ENCODE results near the gene PRSS1. TPM values are rescaled to one million over a fixed set of nuclear protein-coding genes. Genes with fewer than 3 reads are reported as not detected.
"Not testable (repeated sequence)": the region's sequence is repeated elsewhere in the genome, so short reads cannot be mapped to it uniquely, and the experiment has no call there.

PRSS1 gene
- under 1 TPM in 1 of 12 donors, not detected in 11; 0.18 TPM for polyA plus RNA-seq (ENCODE audit: insufficient read length in 12 of 12)
- long read RNA-seq, donor 1, result 0 reads
- long read RNA-seq, donor 2, result 0 reads
- long read RNA-seq, donor 3, result 0 reads
- long read RNA-seq, donor 4, result 0 reads
- long read RNA-seq, donor 5, result 0 reads
- long read RNA-seq, donor 6, result 0 reads
- long read RNA-seq, donor 7, result 0 reads
- long read RNA-seq, donor 8, result 0 reads
- long read RNA-seq, donor 9, result 0 reads
- long read RNA-seq, donor 10, result 0 reads
- long read RNA-seq, donor 11, result 0 reads

- DNase-seq, result no peak
Observed at GRCh38 chr7:142749218-142749993, at the start of gene PRSS1. Gene PRSS1 (plus strand): TSS chr7:142749472. CDS start chr7:142749485, 13 bp downstream.

GRCh38 chr7:142700935-142701334, 48.3 kb upstream of the PRSS1 start:
- DNase-seq, result not testable (repeated sequence)

- no peak for DNase-seq
Observed at GRCh38 chr7:142703655-142704305, 45.5 kb upstream of the PRSS1 start.

- not testable (repeated sequence) for DNase-seq
Observed at GRCh38 chr7:142708726-142709125, 40.5 kb upstream of the PRSS1 start.

GRCh38 chr7:142709921-142710320, 39.4 kb upstream of the PRSS1 start:
- no peak for DNase-seq

GRCh38 chr7:142711196-142711595, 38.1 kb upstream of the PRSS1 start:
- no peak for DNase-seq

GRCh38 chr7:142711746-142712616, 37.3 kb upstream of the PRSS1 start:
- DNase-seq, result no peak

- no peak for DNase-seq
Observed at GRCh38 chr7:142712617-142712957, 36.7 kb upstream of the PRSS1 start.

GRCh38 chr7:142714375-142714774, 34.9 kb upstream of the PRSS1 start:
- no peak for DNase-seq

GRCh38 chr7:142716596-142716995, 32.7 kb upstream of the PRSS1 start:
- no peak for DNase-seq

GRCh38 chr7:142717453-142717852, 31.8 kb upstream of the PRSS1 start:
- no peak for DNase-seq

GRCh38 chr7:142718313-142718712, 31.0 kb upstream of the PRSS1 start:
- DNase-seq, result no peak

- no peak for DNase-seq
Observed at GRCh38 chr7:142720172-142720773, 29.0 kb upstream of the PRSS1 start.

GRCh38 chr7:142720986-142721385, 28.3 kb upstream of the PRSS1 start:
- no peak for DNase-seq

- DNase-seq, result no peak
Observed at GRCh38 chr7:142722248-142722794, 27.0 kb upstream of the PRSS1 start.

GRCh38 chr7:142733271-142733670, 16.0 kb upstream of the PRSS1 start:
- DNase-seq, result no peak

- DNase-seq, result no peak
Observed at GRCh38 chr7:142739923-142740492, 9.3 kb upstream of the PRSS1 start.

- no peak for DNase-seq
Observed at GRCh38 chr7:142740786-142741185, 8.5 kb upstream of the PRSS1 start.

- DNase-seq, result not testable (repeated sequence)
Observed at GRCh38 chr7:142741932-142742331, 7.3 kb upstream of the PRSS1 start.

GRCh38 chr7:142745091-142745635, 4.1 kb upstream of the PRSS1 start:
- no peak for DNase-seq
